NCI-H510A (cell line): ENCODE results near the gene GDAP2.
"Not testable (repeated sequence)": the region's sequence is repeated elsewhere in the genome, so short reads cannot be mapped to it uniquely, and the experiment has no call there.

ENCODE experiments used
- DNase-seq: peaks from one replicate; lab custom pipeline; 2025; lab: John Stamatoyannopoulos, UW

Gene GDAP2

DNA sequence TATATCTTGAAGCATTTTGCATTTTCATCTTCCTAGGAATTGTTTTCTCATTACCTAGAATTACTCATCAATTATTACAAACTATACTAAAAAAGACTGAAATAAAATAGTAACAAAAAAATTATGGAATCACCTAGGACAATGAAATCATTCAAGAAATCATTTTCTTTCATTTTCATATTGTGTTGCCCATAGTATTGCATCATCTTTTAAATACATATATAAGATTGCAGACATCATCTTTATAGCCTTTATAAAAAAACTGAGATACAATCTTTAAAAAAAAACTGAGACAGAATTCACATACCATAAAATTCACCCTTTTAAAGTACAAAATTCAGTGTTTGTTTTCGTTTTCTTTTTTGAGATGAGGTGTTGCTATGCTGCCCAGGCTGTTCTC is 29.6 kb downstream of the GDAP2 start:
- no peak for DNase-seq

GRCh38 chr1:117897551-117897950 is 31.9 kb downstream of the GDAP2 start:
- DNase-seq, result no peak

GRCh38 chr1:117895482-117896114 is 33.8 kb downstream of the GDAP2 start:
- DNase-seq, result peak; percentile 9

DNA sequence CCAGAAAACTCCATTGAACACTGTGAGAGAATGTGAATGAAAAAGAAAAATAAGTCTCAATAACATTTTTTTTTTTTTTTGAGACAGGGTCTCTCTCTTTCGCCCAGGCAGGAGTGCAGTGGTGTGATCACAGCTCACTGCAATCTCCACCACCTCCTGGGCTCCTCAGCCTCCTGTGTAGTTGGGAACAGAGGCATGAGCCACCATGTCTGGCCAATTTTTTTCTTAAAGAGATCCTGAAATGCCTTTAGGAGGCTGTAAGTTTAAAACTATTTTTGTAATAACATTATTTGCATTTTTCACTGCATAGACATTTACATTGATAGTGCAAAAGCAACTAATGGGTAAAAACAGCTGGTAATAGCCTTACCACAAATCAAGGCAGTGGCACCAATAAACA is 35.3 kb downstream of the GDAP2 start:
- no peak for DNase-seq

GRCh38 chr1:117892512-117892911 is 36.9 kb downstream of the GDAP2 start:
- DNase-seq, result no peak

- no peak for DNase-seq
Measured at GRCh38 chr1:117890452-117890851, 39.0 kb downstream of the GDAP2 start.

GRCh38 chr1:117886101-117886795 is 43.2 kb downstream of the GDAP2 start:
- no peak for DNase-seq

DNA sequence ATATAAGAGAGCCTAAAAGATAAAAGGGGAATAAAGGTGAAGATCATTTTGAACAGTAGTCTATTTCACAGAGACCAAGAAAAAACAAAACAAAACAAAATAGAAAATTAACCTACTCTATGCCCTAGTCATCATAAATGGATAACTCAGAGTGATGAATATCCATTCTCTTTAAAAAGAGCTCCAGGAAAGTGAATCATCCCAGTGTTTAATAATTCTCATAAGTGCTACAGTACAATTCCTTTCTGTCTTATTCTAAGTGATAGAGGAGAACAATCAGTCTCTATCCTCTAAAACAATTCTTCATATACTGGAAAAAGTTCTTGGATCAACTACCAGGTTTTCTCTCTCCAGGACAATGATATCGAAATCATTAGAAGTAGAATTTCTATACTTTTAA is 45.8 kb downstream of the GDAP2 start:
- no peak for DNase-seq

GRCh38 chr1:117879284-117879683 is 50.1 kb downstream of the GDAP2 start:
- DNase-seq, result no peak

DNA sequence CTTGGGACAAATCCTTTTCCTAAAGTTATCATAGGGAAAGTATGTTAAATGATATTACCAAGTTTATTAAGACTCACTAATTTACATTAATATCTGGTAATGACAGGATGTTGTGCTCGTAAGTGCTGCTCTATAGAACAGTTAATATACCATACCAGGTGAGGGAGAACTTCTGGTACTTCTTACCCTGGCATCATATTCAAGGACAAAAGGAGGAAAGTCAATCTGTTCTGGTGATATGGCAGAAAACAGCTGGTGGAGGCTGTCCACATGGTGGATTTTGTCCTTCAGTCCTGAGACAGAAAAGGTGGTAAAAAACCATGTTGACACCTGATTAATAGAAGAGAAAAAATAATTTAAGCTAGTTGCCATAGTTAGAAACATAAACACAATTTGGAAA is 51.6 kb downstream of the GDAP2 start:
- DNase-seq, result no peak

DNA sequence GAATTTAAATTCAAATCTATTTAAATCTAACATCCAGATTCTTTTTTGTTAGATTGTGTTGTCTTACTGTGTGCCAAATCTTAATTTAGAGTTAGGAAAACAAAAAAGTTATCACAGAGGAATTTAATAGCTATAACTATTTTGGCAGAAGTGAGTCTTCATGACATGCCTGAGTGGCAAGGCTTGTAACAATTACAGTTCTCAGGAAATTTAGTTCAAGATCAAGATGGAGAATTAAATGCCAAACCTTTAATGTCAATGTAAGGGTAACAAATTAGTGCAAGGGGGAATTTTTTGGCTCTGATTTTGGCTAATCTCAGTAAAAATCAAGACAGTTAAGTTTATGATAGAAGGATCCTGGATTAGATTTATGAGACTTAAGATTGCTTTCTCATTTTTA is 58.4 kb downstream of the GDAP2 start:
- no peak for DNase-seq

- no peak for DNase-seq
Measured at GRCh38 chr1:117861694-117862093, 67.7 kb downstream of the GDAP2 start.

GRCh38 chr1:117860896-117861610 is 68.4 kb downstream of the GDAP2 start:
- no peak for DNase-seq

DNA sequence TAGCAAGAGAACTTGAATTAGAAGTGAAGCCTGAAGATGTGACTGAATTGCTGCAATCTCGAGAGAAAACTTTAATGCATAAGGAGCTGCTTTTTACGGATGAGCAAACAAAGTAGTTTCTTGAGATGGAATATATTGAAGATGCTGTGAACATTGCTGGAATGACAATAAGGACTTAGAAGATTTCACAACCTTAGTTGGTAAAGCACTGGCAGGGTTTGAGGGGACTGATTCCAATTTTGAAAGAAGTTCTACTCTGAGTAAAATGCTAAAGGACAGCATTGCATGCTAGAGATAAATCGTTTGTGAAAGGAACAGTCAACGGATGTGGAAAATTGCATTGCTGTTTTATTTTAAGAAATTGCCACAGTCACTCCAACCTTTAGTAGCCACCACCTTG is 69.5 kb downstream of the GDAP2 start:
- no peak for DNase-seq

DNA sequence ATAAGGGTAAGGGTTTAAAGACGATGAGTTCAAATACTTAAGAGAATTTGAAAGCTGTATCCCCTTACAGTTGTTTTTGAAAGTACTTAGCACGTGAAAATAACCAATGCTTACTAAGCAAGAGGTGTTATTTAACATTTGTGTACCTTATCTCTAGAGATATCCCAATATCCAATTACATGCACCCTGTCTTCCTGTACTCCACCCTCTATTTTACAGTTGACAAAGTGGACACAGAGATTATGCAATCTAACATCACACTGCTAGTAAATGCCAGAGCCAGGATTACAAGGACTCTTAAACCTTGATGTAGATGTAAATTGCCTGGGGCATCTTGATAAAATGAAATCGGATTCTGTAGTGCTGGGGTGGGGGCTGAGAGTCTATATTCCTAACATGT is 72.0 kb downstream of the GDAP2 start:
- no peak for DNase-seq

DNA sequence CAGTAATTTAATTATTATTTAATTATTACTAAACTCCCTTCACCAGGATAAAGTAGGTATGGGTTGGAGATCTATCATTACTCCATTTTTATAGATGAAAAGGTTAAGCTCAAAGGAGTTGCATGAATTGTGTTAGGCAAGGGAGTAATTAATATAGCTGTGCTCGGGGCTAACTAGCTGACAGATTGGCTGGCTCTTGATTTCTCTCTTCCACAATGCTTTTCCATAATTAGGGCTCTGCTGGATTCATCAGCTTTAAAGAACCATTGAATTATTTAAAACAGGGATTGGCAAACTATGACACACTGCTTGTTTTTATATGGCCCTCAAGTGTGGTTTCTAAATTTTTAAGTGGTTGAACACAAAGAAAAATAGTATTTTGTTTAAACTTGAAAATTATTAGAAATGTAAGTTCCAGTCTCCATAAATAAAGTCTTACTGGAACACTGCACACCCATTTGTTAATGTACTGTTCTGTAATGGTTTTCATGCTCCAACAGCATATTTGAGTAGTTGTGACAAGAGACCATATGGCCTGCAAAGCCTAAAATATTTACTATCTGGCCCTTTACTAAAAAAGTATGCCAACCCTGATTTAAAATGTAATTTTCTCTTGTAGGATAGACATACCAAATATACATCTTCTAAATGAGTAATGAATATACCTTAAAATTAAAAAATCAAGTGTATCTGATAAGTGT is 76.4 kb downstream of the GDAP2 start:
- no peak for DNase-seq

DNA sequence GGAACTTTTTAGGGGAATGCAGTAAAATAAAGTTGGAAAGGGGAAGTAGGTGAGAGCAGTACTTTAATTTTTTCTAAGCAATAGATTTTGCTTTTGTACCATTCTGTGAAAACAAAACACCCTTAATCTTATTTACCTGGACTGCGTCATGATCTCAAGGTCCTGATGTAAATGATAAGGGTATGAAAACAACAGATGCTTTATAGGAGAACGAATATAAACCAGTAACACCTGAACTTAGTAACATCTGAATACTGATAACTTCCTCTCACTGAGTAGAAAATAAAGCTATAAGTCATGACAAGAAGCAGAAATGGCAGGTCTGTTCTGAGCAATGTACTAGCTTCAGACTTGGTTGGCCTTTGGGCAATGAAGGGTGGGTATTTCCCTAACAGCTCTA is 77.7 kb downstream of the GDAP2 start:
- DNase-seq, result no peak

DNA sequence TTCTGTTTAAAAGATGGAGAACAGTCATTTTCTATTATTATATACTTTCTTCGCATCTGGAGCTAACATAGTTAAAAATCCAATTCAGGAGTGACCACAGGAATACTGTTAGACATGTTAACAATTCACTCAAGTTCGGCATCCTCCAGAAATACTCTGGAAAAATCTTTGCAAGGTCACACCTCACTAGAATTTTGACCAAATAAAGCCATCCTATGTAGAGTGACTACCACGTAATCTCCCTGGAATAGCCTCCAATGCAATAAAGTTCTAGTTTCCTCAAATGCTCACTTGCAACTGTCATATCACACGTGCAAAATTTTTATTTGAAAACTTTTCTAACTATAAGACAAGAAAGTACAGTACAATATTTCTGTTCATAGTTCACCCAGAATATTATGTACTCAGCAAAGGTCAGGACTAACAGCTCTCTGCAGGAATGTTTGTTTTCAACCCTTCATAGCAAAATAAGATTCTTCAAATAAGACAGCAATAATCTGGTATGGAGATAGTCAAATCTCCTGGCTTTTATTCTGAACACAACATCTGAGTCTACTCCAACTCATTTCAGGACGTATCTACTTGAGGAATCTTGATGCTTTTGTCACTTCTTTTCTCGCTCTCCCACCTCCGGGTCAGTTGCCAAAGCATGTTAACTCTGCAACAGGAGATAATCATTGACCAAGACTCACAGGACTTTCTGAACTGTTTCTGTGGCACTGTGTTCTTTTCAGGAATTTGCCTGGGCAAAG is 82.6 kb downstream of the GDAP2 start:
- no peak for DNase-seq

- DNase-seq, result not testable (repeated sequence)
Measured at GRCh38 chr1:117844478-117844877, 84.9 kb downstream of the GDAP2 start.

- no peak for DNase-seq
Measured at GRCh38 chr1:117843791-117844190, 85.6 kb downstream of the GDAP2 start.

GRCh38 chr1:117842408-117843170 is 86.8 kb downstream of the GDAP2 start:
- DNase-seq, result no peak
